Smooth muscle cell of the brain vasculature (primary cell): ENCODE measurements around the gene PODXL.
"Not testable (repeated sequence)": the region's sequence is repeated elsewhere in the genome, so short reads cannot be mapped to it uniquely, and the experiment has no call there.

Experiments
- DNase-seq: peaks from one replicate; pipeline ENCODE4 v3.0.0-alpha.2; 2012; ENCODE audit warnings: low read depth, low spot score

Gene PODXL

DNA sequence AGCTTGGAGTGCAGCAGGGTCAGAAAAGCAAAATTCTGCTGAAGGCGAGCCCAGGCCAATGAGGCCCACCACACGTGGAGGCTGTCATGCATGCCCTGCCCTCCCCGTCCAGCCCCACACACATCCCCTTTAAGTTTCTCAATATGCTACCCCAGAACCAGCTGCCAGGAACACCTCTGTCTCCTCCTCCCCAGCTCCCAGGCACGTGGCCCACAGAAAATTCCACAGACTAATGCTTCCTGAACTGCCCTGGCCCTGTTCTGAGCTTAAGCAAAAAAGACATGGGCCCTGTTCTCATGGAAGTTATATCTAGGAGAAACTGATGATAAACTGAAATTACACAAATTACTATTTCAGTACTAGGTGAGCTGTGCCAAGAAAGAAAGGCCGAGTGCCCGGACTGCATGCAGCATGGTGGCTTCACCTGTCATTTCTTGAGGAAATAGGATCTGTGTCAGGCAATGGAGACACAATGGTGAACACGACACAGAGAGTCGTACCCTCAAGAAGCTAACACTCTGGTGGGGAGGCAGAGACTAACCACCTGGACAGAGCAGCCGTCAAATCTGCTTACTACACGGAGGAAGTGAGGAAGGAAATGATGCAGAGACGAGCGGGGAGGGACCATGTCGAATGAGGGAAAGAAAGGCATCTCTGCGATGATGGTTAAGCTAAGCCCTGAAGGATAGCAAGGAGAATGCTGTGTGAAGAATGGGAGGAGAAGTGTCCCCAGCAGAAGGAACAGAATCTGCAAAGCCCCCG is 44.5 kb downstream of the PODXL start:
- no peak for DNase-seq

DNA sequence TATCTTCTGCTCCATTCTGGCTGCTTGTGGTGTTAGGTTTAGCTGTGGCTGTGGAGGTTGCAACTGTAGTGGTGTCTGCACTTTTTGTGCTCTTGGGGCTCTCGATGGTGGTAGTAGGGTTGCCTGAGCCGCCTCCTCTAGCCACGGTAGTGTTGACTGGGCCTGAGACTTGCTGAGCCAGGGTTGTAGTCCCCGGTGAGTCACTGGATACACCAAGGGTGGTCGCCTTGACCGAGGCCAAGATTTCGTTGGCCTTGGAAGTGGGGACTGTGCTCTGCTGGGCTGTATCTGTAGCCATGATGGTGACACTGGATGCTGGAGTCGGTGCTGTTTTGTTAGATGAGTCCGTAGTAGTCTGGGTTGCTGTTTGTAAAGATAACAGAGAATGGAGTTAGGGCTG is 45.4 kb downstream of the PODXL start:
- DNase-seq, result no peak

DNA sequence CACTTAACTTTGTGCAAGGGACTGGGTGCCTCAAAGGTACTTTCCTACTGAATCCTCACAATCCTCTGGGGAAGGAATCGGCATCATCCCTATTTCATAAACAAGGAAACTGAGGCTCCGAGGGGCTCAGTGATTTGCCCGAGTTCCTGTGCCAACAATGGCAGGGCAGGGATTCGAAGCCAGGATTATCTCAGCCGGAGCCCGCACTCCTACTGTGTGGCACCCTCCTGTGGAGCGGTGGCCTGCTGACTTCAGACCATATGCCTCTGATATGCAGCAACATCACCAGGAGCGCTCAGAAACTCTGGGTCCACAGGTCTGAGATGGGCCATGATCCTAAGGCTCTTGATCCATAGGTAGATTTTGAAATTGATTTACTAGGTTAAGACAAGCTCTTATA is 46.6 kb downstream of the PODXL start:
- DNase-seq, result no peak

DNA sequence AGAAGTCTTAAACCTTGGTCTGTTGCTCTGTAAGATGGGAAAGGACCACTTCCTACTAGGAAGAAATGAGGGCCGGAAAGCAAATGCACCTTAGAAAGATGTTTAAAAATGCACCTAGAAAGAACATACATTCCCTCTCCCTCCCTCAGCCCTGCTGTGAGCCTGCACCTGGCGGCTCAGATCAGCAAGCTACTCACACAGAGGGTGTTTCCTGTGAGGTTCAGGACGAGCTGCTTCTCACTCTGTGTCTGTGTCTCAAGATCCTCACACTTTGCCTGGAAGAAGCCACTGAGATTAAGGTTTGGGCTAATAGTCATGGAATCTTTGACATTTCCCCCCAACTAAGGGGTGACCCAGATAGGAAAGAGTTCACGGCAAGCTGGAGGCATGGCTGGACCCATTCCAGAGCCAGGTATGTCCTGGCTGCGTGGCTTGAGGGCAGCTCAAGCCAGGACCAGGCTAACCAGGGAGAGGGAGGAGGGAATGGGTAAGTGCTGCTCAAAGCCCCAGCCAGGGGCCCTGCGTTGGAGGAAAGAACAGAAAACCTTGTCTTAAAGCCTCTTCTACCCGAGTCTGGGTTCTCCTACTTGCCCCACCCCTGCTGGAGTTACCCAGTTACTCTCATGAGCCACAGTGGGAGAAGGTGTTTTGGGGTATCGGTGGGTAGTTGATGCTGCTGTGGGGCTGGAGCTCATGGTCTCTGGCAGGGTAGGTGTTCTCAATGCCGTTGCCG is 47.5 kb downstream of the PODXL start:
- DNase-seq, result no peak

DNA sequence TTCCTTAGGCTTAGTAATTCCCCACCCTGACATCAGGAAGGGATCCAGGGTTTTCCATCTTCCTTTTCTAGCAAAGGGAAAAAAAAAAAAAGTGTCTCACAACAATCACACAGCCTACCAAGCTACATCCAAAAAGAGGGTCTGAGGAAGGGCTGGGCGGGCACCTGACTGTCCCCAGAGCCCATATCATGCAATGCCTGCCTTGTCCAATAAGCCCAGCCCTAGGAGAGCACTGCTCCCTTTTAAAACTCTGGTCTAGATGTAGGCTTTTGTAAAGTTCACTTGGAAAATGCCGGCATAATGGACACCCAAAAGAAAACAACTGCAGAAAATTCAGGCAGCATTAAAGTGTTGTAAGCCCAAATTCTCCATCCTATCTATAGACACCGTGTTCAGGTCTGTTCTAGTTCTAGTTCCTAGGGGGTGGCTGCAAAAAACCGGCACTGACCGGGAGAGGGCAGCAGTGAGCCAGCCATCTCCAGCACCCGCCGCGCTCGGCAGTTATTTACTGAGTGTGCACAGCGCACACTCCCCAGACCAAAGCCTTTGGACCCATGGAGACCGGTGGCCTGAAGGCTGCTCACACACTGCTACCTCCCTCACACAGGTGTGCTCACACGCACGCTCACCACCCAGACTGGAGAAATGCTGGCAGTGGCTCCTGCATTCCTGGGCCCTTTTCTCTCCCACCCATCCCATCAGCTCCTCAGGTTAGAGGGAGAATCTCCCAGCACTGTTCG is 48.7 kb downstream of the PODXL start:
- peak; percentile 53 for DNase-seq

DNA sequence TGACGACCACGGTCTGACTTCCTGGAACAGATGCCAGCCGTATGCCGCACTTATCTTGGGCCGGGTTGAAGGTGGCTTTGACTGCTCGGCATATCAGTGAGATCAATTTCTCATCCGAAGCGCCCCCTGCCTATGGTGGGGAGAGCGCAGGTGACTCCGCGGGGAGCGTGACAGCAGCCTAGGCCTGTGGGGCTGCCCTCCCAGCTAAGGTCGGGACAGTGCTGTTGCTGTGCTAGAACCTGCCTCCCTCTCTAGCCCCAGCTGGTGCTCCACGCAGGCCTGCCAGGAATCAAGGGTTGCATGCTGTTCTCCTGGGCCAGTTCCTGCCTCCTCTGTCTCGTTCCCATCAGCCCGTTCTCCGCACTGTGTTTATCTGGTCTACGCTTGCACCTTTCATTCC is 49.8 kb downstream of the PODXL start:
- no peak for DNase-seq

DNA sequence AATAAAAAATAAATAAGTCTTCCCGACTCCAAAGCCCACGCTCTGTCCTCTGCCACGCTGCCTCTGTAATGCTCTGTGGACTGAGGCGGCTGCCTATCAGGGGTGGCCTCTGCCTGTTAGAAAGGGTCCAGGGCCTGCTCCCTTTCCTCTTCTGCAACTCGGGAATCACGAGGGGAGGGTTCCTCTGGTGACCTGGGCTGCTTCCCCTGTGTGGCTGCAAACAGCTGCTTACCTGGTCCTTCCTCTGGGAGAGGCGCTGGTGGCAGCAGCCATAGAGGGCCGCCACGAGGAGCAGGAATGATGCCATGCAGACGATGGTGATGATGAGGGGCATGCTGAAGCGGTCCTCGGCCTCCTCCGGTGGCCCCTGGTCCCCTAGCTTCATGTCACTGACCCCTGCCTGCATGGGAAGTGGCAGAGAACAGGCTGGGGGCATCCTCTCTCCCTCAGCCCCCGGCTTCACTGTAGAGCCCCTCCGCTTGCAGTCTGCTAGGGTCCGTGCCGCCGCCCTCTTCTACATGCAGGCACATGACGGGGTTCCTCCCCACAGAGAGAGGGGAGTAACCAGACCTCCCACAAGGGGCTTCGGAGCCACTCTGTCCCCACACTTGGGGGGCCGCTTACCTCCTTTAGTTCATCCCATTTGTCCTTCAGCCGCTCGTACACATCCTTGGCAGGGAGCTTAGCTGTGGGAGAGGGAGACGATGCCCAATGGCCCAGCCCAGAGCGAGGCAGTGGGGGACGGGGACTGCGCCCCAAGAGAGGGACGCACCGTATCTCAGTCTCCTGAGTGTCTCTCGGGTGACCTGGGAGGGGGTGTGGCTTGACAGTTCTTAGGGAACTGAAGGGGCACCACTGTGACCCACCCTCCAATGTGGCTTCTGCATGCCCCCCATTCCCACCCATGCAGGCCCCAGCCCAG is 50.5 kb downstream of the PODXL start:
- no peak for DNase-seq

DNA sequence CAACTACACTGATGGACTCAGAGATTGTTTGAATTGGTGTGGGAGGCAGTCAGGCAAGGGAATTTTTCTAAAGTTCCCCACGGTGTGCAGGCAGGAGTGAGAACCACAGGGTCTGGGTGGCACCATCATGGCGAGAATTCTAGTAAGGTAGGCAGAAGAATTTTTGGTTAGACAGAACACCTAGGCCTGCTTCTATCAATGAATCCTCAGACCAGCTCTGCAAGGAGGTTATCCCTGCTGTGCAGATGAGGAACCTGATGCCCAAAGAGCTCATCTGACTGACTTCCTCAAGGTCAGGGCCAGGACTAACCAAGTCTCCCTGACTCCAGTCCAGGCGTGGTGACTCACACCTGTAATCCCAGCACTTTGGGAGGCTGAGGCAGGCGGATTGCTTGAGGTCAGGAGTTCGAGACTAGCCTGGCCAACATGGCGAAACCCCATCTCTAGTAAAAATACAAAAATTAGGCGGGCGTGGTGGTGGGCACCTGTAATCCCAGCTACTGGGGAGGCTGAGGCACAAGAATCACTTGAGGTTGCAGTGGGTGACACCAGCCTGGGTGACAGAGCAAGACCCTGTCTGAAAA is 51.3 kb downstream of the PODXL start:
- DNase-seq, result not testable (repeated sequence)

DNA sequence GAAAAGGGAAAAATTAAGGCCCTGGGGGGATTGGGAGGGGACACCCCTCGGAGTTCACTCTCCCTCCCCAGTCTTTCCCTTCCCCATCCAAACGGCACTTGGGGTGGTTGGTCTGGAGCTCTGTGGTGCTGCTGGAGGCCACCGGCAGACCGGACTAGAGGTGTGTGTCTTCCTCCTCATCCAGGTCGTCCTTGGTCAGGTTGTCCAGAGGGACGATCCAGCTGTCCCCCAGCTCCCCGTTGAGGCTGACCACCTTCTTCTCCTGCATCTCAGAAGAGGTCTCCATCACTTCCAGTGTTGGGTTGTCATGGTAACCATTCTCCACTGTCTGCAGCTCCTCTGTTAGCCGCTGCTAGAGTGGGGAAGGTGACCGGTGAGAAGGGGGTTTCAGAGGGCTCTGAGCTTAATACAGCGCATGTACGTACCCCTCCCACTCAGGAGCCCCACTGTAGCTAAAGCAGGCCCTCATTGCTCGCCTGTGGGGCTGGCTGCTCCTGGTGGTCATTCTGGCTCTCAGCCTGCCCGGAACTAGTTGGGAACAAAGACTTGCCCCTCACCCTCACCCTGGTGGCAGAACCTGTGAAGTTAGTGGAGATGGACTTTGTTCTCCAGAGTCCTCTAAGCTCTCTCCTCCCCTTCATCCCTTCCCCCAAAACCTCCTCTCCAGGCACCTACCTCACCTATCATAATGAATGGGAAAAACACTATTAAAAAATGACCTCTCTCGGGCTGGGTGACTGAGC is 52.1 kb downstream of the PODXL start:
- no peak for DNase-seq

DNA sequence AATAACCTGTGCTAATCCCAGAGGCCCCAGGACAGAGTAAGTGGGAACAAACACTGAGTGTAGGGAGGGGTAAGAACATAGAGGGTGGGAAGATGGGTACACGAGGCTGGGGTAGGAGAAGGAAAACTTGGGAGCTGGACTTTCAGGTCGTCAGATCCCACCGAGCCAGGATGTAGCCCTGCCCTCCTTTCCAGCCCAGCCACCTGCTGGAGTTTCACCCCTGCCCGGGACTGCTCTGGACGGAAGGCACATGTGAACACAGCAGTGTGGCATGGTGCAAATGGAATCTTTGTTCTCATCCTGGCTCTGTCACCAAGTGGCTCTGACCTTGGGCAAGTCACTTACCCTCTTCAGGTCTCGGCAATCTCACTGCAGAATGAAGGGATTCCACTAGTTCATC is 52.8 kb downstream of the PODXL start:
- DNase-seq, result no peak

DNA sequence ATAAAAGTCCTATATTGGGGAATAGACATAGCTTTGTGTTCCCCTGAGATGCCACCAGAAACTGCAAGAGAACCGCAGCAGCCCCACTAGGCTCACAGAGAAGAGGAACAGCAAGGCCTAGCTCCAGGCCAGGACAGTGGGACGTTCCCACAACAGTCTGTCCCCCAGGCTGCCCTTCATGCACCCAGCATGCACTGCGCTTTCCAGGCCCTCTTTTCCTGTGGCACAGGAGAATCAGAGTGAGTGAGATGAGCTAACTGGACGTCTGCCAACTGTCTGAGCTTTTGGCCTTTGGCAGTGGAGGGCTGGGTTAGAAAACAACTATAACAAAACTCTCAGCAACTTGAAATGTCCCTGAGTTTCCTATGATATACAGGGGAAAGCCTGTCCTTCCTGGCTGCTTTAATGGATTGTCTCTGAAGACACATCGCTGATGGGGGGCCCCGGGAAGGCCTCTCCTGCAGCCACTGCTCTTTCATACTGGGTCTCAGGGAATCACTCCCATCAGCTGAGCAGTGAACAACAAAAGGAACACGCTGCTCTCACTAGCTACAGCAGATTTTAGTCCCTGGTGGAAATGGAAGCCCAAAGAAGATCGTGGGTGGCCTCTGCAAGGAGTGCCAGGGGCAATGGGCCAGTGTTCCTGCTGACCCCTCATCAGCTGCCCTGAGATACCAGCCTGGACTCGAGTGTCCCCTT is 53.5 kb downstream of the PODXL start:
- DNase-seq, result peak; percentile 74

DNA sequence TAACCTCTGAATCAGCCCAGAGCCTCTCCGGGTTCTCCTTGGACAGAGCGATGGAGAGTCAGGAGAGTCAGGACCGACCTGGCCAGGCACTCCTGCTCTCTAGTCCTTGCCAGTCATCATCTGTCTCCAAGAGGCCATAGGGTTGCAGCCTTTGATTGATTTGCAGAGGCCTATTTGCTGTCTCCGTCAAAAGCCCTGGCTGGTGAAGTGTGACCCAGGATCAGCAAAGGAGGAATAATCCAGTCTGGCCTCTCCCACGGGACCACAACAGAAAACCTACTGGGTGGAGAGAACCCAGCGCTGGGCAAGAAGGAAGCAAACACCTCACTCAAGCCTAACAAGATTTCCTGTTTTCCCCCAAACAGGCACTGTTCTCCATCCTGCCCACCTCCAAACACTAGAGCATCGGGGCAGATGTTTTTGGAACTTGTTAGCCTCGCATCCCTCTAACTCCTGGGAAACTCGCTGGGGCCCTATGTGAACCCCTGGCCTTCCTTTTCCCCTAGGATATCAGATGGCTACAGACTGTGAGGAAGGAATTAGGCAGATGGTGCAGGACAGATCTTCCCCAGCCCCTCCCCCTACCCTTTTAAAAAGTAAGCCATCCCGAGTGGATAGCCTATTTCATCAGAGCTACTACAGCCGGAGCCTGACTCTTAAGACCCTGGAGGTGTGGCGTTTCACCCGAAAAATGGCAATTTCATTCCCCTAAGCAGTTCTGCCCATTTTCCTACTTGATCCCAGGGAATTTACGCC is 54.3 kb downstream of the PODXL start:
- DNase-seq, result no peak

DNA sequence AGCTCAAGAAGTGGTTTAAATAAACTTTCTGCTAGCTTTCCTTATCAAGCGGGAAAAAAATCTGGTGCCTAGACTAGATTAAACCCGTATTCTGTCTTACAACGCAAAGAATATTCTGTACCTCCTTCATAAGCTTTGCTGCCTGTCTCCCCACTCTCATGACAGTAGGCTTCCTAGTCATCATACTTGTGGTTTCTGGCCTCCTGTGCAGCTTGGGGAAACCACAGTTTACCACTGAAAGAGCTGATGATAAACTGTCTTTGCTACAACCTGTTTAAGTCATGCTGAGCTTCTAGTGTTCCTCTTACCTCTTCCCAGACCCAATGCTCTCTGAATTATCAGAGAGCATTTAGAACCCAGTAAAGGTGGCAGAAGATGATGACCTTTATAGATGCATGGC is 55.0 kb downstream of the PODXL start:
- no peak for DNase-seq

DNA sequence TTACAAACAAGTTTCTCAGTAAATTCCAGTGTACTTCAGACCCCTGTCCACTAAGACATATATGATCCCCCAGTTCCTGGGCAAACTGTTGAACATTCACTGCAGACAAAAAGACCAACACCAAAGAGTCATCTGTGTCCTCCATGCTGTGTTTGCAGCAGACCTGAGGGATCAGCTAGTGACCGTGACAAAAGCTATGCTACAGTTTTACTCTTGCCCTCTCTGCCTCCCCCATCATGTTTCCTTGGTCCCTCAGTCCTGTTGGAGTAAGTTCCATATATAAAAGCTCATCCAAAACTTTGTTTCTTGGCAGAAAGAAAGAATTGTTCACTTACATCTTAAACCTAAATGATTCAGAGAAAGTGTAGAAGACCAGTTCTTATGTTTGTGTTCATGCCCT is 56.1 kb downstream of the PODXL start:
- DNase-seq, result no peak

DNA sequence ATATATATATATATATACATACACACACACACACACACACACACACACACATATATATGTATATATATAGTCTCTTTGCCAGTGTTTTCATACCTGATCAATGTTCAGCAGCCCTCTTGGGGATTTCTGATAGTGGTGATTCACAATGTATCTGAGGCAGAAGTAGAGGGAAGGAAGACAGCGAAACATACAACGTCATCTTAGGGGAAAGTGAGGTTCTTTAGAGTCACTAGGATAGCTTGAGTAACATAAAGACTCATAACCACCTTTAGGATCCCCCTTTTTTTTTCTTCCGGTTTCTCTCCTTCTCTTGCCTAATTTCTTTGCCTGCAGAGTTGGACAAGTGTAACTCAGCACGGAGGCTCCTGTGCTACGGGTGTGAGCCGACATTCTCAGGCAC is 56.6 kb downstream of the PODXL start:
- DNase-seq, result no peak

DNA sequence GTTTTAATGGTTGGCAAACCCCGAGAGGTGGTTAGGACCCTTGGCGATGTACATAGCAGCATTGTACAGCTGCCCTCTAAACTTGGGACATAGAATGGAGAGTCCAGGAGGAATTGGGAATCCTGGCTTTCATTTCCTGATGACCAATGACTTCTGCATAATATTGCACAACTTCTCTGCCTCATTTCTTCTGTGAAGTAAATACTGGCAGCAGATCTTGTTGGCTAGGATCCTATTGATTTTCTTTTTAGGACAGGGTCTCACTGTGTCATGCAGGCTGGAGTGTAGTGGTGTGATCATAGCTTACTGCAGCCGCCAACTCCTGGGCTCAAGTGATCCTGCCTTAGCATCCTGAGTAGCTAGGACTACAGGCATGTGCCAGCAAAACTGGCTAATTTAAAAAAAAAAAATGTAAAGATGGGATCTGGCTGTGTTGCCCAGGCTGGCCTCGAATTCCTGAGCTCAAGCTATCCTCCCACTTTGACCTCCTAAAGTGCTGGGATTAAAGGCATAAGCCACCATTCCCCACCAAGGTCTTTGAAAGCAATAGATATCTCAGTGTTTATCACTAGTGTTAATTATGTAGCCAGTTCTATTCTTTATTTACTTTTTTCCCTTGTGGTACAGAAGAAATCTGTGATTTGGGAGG is 58.1 kb downstream of the PODXL start:
- DNase-seq, result no peak

DNA sequence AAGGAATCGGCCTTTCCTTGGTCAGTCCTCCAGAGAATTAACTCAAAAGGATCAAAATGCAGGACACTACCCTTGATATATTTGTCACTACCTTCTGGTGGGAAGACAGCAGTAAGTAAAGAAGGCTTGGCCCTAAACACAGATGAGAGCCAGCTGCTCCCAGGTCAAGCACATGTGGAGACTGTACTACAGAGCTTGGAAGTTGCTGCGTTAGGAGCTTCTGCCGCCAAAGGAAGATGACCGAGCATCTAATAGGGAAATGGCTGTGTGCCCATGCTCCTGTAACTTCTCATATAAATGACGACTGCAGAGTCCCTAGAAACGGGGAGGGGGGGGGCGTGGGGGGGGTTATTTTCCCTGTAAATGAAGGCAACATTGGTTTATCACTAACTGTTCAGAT is 59.0 kb downstream of the PODXL start:
- DNase-seq, result no peak

DNA sequence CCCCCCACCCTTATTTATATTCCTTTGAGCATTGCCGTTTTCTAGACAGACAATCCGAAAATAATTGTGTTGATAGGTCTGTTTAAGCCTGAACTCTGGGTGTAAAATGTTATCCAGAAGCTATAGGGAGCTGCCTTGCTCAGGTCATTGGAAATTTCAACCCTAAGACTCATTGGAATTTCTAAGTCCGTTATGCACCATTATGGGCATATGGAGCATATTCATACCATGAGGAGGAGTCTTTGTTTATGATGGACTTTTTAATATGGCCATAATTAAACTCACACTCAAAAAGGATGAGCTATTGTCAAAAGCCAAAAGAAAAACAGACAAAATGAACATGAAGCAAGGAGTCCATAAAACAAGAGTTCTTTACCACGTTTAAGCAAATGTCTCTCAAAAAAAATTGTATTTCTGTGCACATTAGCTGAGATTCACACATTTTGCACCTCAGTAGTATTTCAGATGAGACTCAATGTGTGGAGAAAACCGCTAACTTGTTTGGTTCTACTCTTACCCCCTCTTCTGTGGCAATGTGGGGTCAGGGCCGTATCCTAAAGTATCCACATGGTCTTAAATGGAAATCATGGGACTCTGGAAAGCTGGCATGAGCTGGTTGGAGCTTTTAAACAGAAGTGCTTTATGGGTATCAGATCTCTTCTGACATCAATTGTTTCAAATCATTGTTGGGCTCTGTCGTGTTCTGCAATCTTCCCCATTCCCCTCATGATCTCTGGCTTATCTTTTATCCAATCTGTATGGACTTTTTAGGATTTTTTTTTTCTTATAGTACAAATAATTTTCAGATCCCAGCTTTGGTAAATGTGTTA is 60.5 kb downstream of the PODXL start:
- DNase-seq, result no peak
